Fibroblast of lung (primary cell): ENCODE measurements around the gene GRIN3B.

Experiments
- EZH2 ChIP-seq: IDR thresholded peaks from 2 replicates; pipeline ENCODE4 v1.5.1; 2012; ENCODE audit warnings: low read length, control low read depth, mild to moderate bottlenecking; ENCODE audit errors: missing control alignments
- TF ChIP-seq, protein P1 (sequence below), 2 donors: IDR thresholded peaks in 1 of 2; conservative IDR thresholded peaks in 1 of 2; 1 replicate in 1 of 2; 2 replicates in 1 of 2; pipeline ENCODE4 v1.5.1; 2011 to 2012; ENCODE audit warnings: low read length in 2 of 2, control low read depth in 1 of 2, inconsistent platforms in 1 of 2, low read depth in 1 of 2, mild to moderate bottlenecking in 1 of 2

DNA sequence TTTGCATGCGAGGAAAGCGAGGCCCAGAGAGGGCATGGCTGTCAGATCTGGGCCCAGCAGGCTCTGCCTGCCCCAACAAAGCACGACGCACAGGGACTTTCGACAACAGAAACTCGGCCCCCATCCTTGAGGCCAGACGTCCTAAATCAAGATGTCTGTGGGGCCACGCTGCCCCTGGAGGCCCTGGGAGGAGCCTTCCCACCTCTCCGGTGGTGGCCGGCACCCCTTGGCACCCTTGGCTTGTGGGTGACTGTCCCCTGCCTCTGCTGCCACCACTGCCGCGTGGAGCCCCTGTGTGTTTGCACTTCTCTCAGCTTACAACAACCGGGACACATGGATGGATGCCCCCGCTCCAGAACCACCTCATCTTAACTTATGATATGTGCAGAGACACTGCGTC, 11.7 kb upstream of the GRIN3B start:
- TF ChIP-seq, protein P1, sequence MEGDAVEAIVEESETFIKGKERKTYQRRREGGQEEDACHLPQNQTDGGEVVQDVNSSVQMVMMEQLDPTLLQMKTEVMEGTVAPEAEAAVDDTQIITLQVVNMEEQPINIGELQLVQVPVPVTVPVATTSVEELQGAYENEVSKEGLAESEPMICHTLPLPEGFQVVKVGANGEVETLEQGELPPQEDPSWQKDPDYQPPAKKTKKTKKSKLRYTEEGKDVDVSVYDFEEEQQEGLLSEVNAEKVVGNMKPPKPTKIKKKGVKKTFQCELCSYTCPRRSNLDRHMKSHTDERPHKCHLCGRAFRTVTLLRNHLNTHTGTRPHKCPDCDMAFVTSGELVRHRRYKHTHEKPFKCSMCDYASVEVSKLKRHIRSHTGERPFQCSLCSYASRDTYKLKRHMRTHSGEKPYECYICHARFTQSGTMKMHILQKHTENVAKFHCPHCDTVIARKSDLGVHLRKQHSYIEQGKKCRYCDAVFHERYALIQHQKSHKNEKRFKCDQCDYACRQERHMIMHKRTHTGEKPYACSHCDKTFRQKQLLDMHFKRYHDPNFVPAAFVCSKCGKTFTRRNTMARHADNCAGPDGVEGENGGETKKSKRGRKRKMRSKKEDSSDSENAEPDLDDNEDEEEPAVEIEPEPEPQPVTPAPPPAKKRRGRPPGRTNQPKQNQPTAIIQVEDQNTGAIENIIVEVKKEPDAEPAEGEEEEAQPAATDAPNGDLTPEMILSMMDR (conservative IDR thresholded peaks at IDR 0.05 in 1 of 2, IDR thresholded peaks at IDR 0.05 in 1 of 2; ENCODE audit: low read depth in 1 of 2, low read length in 2 of 2) = no peak
- no peak for TF ChIP-seq EZH2
